Fibroblast of skin of right biceps (primary cell): Measurements from ENCODE around the gene OLA1.

Experiments used
- DNase-seq: peaks from one replicate; pipeline ENCODE4 v3.0.0-alpha.2; 2013

Gene OLA1

DNA sequence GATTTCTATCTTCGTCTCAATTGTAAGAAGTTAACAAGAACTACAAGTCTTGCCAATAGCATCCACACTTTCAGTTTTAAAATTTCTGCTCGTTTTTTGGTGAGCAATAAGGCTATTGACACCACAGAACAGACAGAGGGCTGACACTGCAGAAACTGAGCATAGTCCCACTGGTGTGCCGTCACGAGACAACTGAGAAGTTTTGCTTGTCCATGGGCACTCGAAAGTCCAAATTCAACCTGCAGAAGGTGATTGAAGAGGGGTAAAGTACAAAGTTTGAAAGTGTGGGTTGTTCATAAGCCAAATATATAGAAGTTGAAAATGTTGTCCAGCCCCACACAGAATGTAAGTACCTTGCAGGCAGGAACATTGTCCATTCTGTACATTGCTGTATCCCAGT is 219.4 kb downstream of the OLA1 start:
- DNase-seq = no peak

GRCh38 chr2:174027956-174028355 is 220.4 kb downstream of the OLA1 start:
- DNase-seq = no peak

DNA sequence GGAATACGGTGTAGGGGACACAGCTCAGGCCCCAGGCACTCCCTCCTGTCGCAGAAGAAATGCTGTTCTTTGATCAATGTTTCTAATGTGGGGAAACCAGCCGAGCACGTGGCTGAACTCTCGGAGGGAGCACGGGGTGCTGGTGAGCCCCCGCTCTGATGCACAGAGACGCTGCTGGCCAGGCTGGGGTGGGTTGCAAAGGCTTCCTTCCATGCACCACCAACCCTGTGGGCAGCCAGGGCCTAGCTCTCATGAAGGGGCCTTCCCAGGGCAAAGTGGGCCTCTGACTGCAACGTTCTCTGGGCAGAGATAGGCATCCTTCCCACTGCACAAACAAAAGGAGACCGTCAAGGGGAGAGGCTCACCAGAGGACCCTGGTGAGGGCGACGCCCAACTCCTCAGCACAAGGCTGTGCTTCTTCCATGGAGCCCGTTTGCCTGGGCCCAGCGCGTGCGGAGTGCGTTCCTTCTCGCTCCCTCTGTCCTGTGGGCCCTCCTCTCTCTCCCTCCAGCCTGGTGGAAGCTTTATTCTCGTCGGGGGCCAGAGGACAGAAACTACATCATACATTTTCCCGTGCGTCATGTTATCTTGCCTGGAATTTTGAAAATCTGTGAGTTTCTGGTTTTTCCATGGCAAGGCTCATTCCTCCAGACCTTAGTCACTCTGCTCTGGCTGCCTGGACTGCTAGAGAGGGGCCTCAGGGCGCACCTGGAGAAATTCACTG is 222.0 kb downstream of the OLA1 start:
- peak; percentile 81 for DNase-seq

- DNase-seq = peak; percentile 87
Measured at GRCh38 chr2:174025271-174026121, 222.8 kb downstream of the OLA1 start.

DNA sequence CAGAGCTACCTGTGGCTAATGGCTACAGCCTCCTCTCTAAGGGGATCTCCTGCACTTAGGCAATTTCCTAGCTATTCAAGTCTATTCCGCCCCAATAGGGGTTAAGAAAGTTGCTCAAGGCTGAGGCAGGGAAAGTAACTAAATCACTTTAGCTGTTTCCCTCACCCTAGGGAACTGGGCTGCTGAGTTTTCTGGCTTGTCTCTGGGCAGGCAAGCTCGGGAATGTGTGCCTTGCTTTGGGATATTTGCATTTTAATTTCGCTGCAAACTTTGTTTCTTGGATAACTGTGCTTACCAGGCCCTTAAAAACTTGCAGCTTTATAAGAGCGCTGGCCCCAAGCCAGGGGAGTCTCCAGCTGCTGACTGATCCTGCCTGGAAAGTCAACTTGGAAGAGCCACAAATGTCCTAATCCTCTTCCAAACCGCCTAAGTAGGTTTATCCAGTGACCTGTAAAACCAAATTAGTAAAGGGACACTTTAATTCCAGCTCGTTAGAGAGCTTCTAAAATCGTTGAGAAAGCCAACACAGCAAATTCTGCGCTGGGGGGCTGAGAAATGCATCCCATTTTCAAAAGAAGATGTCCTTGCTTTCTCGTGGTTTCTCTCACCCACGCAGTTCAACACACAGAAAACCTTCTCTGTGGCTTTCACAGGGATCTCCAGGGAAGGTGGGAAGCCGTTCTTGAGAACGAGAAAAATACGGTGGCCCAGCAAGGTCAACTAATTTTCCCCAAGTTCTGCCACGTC is 223.6 kb downstream of the OLA1 start:
- peak; percentile 82 for DNase-seq

DNA sequence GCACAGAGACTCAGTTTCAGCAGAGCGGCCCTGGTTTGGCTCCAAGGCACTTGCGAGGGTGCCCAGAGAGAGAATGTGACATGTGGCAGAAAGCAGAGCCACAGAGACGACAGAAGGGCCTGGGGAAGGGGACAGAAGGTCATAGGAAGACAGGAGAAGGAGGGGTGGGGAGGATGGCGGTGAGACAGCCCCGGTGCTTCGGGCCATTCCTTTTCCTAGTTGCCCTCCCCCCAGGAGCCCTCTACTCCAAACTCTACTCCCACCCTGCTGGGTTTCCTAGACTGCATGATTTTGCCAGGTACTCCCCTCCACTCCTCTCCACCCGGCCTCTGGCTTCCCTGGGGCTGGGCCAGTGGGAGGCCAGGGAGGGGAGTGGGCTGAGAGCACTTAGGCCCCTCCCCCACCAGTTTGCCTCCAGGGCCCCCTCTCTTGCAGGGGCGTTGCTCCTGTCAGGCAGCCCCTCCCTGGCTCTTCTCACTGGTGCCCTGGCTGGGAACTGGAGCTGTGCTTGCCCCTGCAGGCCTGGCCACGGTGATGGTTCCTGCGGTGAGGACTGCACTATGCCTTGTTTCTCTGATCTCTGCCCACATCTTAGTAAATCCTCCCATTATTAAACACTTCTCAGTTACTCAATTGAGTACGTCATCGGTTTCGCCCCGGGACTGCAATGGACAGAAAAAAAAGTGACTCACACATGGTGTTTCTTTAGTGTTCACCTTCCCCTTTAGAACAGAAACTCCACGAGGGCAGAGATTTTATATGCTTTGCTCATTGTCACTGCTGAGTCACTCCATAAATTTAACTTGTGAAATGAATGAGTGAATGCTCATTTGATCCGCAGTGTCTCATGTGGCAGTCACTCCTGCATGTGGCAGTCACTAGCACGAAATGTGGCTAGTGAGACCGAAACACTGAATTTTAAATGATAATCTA is 224.5 kb downstream of the OLA1 start:
- peak; percentile 89 for DNase-seq
